Tibial artery (tissue), 4 donors: Measurements from ENCODE around the gene MYO18A.

ENCODE experiments used
- DNase-seq, 2 donors: peaks; one replicate each; pipeline ENCODE4 v3.0.0-alpha.2; 2019
- H3K27ac ChIP-seq, 2 donors: fragments of 200-600 bp; sonication (generic) in 1 of 2; 1 replicate in 1 of 2; 2 replicates in 1 of 2; pipeline ENCODE4 v1.5.1; 2018 to 2019; ENCODE audit warnings: mild to moderate bottlenecking in 1 of 2
- H3K27me3 ChIP-seq, 2 donors: fragments of 200-600 bp; sonication (generic) in 1 of 2; one replicate each; pipeline versions ENCODE4 v1.5.1 to v1.6.0; 2016 to 2019
- H3K36me3 ChIP-seq, 3 donors: fragments of 200-600 bp; sonication (generic) in 2 of 3; one replicate each; pipeline ENCODE4 v1.5.1; 2016 to 2019; ENCODE audit warnings: mild to moderate bottlenecking in 2 of 3
- H3K4me1 ChIP-seq, 4 donors: fragments of 200-600 bp; sonication (generic) in 2 of 4; 1 replicate in 3 of 4; 2 replicates in 1 of 4; pipeline ENCODE4 v1.5.1; 2016 to 2019
- H3K4me3 ChIP-seq, 2 donors: fragments of 200-600 bp; sonication (generic) in 1 of 2; 1 replicate in 1 of 2; 2 replicates in 1 of 2; pipeline ENCODE4 v1.5.1; 2018 to 2019; ENCODE audit warnings: mild to moderate bottlenecking in 2 of 2
- H3K9me3 ChIP-seq, 3 donors: fragments of 200-600 bp; sonication (generic) in 1 of 3; one replicate each; pipeline ENCODE4 v1.5.1; 2016 to 2019
- intact Hi-C: fragments of 100-400 bp; cut with DNase I; formaldehyde crosslinking; loops from one replicate; pipeline ENCODE4 v1.15.0; 2023; ENCODE audit warnings: low total_unique reads
- TF ChIP-seq, protein P1 (sequence below), 2 experiments: fragments of 200-600 bp in 1 of 2; fragments of 450-650 bp in 1 of 2; IDR thresholded peaks; one replicate each; pipeline ENCODE4 v1.5.1; 2017 to 2019; ENCODE audit warnings: antibody characterized with exemption in 2 of 2, mild to moderate bottlenecking in 1 of 2, moderate library complexity in 1 of 2

The MYO18A gene

DNA sequence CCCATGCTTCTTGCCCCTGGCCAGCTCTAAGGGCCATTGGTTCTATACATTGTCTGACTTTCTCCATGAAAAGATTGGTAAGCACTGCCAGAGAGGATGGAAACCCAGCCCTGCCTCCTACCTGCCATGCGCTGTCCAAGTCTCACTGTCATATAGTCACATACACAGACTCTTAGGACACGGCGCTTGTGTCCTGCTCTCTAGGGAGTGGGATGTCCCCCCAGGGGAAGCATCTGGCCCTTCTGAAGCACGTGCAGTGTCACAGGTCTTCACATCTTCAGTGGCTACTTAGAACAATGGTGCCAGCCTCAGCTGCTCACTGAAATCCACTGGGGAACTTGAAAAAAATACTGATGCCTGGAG, 38.7 kb downstream of the MYO18A start:
- DNase-seq, result peak in 1 of 2 donors; percentile 63
- H3K4me1 ChIP-seq, result peaks cover 0 to 51% (median 35%) of the 10 kb centered on the region in 4 donors
- peak overlapping the region; percentile 74 to 87 for H3K27ac ChIP-seq
- no peaks in the 10 kb centered on the region for H3K36me3 ChIP-seq
- H3K9me3 ChIP-seq, result no peaks in the 10 kb centered on the region
- no peak overlapping the region for H3K4me3 ChIP-seq
- TF ChIP-seq, protein P1, sequence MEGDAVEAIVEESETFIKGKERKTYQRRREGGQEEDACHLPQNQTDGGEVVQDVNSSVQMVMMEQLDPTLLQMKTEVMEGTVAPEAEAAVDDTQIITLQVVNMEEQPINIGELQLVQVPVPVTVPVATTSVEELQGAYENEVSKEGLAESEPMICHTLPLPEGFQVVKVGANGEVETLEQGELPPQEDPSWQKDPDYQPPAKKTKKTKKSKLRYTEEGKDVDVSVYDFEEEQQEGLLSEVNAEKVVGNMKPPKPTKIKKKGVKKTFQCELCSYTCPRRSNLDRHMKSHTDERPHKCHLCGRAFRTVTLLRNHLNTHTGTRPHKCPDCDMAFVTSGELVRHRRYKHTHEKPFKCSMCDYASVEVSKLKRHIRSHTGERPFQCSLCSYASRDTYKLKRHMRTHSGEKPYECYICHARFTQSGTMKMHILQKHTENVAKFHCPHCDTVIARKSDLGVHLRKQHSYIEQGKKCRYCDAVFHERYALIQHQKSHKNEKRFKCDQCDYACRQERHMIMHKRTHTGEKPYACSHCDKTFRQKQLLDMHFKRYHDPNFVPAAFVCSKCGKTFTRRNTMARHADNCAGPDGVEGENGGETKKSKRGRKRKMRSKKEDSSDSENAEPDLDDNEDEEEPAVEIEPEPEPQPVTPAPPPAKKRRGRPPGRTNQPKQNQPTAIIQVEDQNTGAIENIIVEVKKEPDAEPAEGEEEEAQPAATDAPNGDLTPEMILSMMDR (IDR thresholded peaks at IDR 0.05), result no peak
- no peaks in the 10 kb centered on the region for H3K27me3 ChIP-seq
- intact Hi-C loops, result loop anchor here (2.0 kb wide), 1 partner anchor 157 kb away; no protein-coding TSS in a partner anchor

DNA sequence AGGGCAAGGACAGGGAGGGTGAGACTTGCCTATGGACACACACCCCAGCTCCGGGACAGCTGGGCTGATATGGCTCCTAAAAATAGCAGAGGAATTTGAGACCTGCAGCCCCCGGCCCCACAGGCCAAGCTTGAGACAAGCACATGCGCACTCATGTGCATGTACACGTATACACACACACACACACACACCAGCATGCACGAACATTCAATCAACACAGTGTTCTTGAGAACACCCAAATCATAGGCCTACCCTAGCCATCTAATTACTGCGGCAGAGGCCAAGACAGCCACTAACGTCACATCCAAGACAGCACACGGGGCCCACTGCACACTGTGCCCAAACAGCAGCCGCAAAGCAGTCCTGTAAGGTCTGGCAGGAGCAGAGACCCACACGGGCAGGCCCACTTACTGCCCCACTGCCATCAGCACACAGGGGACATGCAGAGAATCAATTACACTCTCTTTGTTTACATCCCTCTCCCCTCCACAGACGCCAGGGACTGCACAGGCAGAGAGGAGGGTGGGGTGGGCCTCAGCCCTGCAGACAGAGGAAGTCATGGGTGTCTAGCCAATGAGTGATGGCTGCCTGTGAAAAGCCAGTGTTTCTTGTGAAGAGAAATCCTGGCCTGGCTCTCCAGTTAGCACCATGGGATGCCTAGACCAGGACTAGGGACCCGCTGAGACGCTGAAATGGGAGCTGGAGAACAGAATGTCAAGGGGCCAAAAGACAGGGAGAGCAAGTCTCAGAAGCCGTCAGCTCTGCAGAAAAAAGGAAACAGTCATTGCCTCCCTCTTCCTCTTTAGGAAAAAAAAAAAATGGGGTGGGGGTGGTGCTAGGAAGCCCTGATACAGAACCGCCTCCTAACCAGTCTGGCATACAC, 39.3 kb downstream of the MYO18A start:
- DNase-seq, result peak in 1 of 2 donors; percentile 60
- TF ChIP-seq, protein P1 (IDR thresholded peaks at IDR 0.05), result no peak
- Histone ChIP-seq H3K4me3 (peak overlapping the region; percentile 52), H3K4me1 (peaks cover 0 to 51% (median 35%) of the 10 kb centered on the region in 4 donors), H3K27ac (peak overlapping the region; percentile 74 to 87), H3K9me3 (no peaks in the 10 kb centered on the region), H3K27me3 (no peaks in the 10 kb centered on the region), H3K36me3 (no peaks in the 10 kb centered on the region)
- intact Hi-C loops, result loop anchor here (2.0 kb wide), 1 partner anchor 158 kb away; no protein-coding TSS in a partner anchor

- intact Hi-C loops, result loop anchor here (2.0 kb wide), 1 partner anchor 159 kb away; no protein-coding TSS in a partner anchor
- TF ChIP-seq, protein P1 (IDR thresholded peaks at IDR 0.05), result no peak
- no peaks in the 10 kb centered on the region for H3K36me3 ChIP-seq
- H3K4me3 ChIP-seq, result peak overlapping the region; percentile 52
- H3K4me1 ChIP-seq, result peaks cover 0 to 47% (median 35%) of the 10 kb centered on the region in 4 donors
- H3K27me3 ChIP-seq, result no peaks in the 10 kb centered on the region
- peak; percentile 88 to 97 for DNase-seq
- H3K27ac ChIP-seq, result peak overlapping the region; percentile 74 to 87
- H3K9me3 ChIP-seq, result no peaks in the 10 kb centered on the region
Measured at GRCh38 chr17:29140051-29140621, 40.1 kb downstream of the MYO18A start.

GRCh38 chr17:29138971-29139691, 41.1 kb downstream of the MYO18A start:
- Histone ChIP-seq H3K36me3 (no peaks in the 10 kb centered on the region), H3K27ac (peak overlapping the region; percentile 74 to 87), H3K27me3 (no peaks in the 10 kb centered on the region), H3K4me1 (peaks cover 0 to 47% (median 35%) of the 10 kb centered on the region in 4 donors), H3K4me3 (peak overlapping the region; percentile 52), H3K9me3 (no peaks in the 10 kb centered on the region)
- intact Hi-C loops, result no loop called here
- DNase-seq, result peak; percentile 51 to 80
- TF ChIP-seq, protein P1 (IDR thresholded peaks at IDR 0.05), result no peak

GRCh38 chr17:29138184-29138955, 41.8 kb downstream of the MYO18A start:
- Histone ChIP-seq H3K9me3 (no peaks in the 10 kb centered on the region), H3K27me3 (no peaks in the 10 kb centered on the region), H3K4me3 (peak overlapping the region; percentile 52), H3K27ac (peak overlapping the region; percentile 74 to 87), H3K4me1 (peaks cover 0 to 53% (median 37%) of the 10 kb centered on the region in 4 donors), H3K36me3 (no peaks in the 10 kb centered on the region)
- intact Hi-C loops, result no loop called here
- TF ChIP-seq, protein P1 (IDR thresholded peaks at IDR 0.05), result no peak
- DNase-seq, result peak in 1 of 2 donors; percentile 62
